Hematopoietic multipotent progenitor cell treated with erythropoietin and hydrocortisone succinate and interleukin-3 and kit ligand, for 15 days (in vitro differentiated cells): ENCODE results near the gene TUBG2.

Source experiments
- DNase-seq: peaks from one replicate; pipeline ENCODE4 v3.0.0-alpha.2; 2015; ENCODE audit warnings: low spot score

The TUBG2 gene

GRCh38 chr17:42697108-42697811 lies 38.2 kb downstream of the TUBG2 start:
- DNase-seq = no peak

- DNase-seq = peak; percentile 41
Observed at GRCh38 chr17:42698736-42699414, 39.8 kb downstream of the TUBG2 start.

DNA sequence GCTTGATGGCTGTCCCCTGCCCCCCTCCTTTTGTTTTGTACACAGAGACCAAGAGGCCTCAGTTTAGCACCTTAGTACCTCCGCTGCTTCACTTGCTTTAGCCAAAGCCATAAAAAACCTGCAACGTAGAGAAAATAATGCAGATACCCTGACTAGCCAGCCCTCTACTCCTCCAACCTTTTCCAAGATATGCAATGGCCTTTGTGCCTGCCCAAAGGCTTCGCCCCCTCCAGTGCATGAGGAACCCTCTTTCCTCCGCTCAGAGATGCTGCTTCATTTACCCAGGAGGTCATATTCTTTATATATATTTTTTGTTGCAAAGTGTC lies 40.3 kb downstream of the TUBG2 start:
- DNase-seq = no peak

- DNase-seq = no peak
Observed at GRCh38 chr17:42700586-42701289, 41.7 kb downstream of the TUBG2 start.

DNA sequence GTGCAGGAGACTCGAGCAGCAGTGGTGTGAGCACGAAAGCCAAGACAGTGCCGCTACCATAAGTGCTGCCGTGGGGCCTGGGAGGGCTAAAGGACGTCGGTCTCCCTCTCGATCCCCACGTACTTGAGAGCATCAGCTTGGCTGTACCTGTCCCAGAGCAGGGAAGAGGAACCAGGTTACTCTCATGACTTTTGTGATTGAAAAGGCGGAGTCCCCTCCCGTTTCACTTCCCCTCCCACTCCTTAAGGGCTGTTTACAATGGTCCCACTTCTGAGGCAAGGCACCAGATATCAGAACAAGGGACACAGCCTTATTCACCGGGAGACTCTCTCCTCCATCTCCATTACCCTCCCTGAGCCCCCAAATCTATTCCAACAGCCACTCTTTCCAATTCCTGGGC lies 43.4 kb downstream of the TUBG2 start:
- no peak for DNase-seq

DNA sequence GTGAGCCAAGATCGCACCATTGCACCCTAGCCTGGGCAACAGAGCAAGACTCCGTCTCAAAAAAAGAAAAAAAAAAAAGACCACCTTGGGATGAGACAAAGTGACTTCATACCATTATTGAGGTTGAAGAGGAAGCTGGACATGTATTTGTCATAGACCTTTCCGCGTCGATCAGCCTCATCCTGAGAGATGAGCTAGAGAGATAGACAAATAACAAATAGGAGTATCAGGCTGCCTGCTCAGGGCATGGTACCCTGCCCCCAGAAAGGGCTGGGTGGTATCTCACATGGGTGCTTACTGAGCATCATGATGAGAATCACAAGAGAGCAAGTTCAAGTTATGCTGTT lies 45.4 kb downstream of the TUBG2 start:
- DNase-seq = no peak

DNA sequence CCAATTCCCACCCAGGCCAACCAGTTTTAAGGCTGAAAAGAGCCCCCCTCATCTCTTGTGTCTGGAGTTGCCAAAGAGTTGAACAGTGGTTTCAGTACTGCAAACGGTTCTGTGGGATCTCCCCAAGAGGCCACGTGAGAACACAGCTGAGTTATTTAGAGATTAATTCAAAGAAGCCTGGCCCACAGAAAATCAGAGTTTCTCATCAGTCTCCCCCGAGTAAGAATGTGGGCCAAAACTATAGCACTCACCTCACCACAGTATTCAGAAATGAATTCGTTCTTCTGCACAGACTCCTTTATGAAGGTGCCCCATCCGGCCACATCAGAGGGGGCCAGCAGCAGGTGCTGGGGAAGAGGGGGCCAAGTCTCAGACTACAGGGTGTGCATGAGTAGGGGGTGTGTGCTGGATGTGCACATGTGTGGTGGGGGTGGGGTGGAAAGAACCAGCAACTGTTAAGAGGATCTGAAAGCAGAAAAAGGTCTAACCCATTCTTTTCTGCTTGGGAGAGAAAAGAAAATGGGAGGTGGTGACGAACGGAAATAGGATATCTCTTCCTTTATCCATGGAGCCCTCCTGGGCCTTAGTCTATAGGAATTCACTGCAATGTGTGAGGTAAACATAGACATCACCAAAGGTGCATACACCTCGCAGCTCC lies 45.9 kb downstream of the TUBG2 start:
- no peak for DNase-seq

GRCh38 chr17:42706732-42707131 lies 47.6 kb downstream of the TUBG2 start:
- DNase-seq = no peak

GRCh38 chr17:42708588-42708987 lies 49.5 kb downstream of the TUBG2 start:
- no peak for DNase-seq

DNA sequence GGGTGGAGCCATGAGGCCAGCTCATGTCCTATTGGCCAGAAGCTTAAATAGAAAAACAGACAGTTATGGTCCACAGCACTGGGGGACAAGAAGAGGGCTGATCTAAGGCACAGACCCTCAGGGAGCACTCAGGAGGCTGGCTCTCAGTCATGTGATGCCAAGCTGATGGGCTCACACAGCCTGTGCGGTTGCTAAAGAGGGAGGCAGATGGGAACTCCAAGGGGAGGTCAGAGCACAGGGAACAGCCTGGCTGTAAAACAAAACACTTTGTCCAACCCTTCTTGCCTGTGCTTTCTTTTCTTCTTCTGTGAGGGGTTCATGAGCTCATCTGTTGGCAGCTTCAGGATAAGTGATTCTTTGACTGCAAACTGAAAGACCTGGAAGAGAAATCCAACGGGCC lies 50.5 kb downstream of the TUBG2 start:
- DNase-seq = no peak
